Left ventricle myocardium superior (tissue), 1 donor: ENCODE measurements around the gene PACS2. TPM values are rescaled to one million over a fixed set of nuclear protein-coding genes. Genes with fewer than 3 reads are reported as not detected.
"Not testable (repeated sequence)": the region's sequence is repeated elsewhere in the genome, so short reads cannot be mapped to it uniquely, and the experiment has no call there.

Source experiments
- ATAC-seq: fragments of 200-7000 bp; cut with Tn5 transposase; one replicate; pipeline ENCODE4 v1.9.1; 2020; ENCODE audit warnings: mild to moderate bottlenecking, moderate library complexity
- DNase-seq: peaks from one replicate; pipeline ENCODE4 v3.0.0-alpha.2; 2020
- intact Hi-C: fragments of 100-400 bp; cut with micrococcal nuclease; formaldehyde crosslinking; loops from one replicate; pipeline ENCODE4 v1.11.0; 2022
- total RNA-seq: library from RNA; stranded (reverse); fragmentation: NEBNext Ultra II Directional; extraction: Animal tissue kit (Norgen Biotek cat#: 25700); gene quantifications from one replicate; pipeline ENCODE4 v1.2.1, GENCODE V29; 2021
- donor health status: DM: no; HTN: yes; CAD: no; lungs with severe emphysema.

PACS2 gene
- total RNA-seq, 1 donor from 2014 or later = 76.2 TPM

DNA sequence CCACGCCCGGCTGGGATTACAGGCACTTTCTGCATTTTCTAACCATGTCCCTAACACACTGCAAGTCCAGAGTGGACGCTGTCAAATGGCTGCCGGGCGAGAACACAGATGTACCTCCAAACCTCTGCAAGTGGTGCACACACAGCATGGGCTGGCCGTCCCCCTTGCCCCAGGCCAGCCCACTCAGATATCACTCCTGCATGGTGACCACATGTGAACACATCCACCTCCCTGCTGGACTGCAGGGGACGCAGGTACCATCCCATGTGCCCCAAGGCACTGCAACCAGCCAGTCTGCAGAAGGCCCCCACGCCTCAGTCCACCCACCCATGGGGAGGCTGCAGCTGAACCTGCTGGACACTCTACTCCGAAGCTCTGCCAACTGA, 27.8 kb upstream of the PACS2 start:
- intact Hi-C loops = no loop called here
- ATAC-seq = no peak

DNA sequence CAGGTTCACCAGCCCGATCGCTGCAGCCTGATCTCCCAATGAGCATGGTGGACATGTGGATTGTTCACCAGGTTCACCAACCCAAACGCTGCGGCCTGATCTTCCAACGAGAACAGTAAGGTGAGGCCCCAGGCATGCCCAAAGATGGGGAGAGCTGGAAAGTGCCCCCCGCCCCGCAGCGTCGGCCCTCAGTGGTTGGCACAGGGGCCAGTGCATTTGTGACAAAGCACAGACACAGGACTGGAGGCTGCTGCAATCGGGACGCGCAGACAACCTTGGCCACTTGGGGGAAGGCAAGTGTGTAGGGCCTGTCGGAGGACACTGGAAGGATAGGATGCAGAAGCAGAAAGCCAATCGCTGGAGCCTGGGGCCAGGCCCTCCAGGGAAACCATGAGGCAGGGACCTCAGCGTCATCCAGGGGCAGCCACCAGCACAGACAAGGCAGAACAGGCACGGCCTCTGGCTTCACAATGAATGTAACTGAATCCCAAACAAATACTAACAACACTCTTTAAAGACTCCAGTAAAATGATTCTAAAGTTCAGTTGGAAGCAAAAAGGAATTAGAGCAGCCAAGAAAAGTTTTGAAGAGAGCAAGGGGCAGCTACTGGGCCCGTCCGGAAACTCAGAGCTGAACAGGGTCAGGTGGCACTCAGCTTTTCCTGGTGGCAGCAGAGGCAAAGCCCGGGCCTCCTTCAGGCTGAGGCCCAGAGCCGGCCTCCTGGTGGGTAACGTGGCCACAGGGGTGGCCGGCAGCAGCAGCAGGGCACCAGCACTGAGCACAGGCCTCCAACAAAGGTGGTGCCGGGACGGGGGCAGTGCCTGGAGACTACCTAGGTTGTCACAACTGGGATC, 27.1 kb upstream of the PACS2 start:
- DNase-seq (no peak), ATAC-seq (no peak)
- intact Hi-C loops = no loop called here

More for the DNA sequence above, 27.8 kb upstream of the PACS2 start:
- no peak for DNase-seq

DNA sequence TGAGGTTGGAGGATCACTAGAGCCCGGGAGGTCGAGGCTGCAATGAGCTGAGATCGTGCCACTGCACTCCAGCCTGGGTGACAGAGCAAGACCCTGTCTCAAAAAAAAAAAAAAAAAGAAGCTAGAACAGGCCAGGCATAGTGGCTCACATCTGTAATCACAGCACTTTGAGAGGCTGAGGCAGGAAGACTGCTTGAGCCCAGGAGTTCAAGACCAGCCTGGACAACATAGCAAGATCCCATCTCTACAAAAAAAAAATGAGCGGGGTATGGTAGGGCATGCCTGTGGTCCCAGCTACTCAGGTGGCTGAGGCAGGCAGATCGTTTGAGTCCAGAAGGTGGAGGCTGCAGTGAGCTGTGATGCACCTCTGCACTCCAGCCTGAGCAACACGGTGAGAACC, 25.6 kb upstream of the PACS2 start:
- DNase-seq, intact Hi-C loops, ATAC-seq: not testable (repeated sequence)

DNA sequence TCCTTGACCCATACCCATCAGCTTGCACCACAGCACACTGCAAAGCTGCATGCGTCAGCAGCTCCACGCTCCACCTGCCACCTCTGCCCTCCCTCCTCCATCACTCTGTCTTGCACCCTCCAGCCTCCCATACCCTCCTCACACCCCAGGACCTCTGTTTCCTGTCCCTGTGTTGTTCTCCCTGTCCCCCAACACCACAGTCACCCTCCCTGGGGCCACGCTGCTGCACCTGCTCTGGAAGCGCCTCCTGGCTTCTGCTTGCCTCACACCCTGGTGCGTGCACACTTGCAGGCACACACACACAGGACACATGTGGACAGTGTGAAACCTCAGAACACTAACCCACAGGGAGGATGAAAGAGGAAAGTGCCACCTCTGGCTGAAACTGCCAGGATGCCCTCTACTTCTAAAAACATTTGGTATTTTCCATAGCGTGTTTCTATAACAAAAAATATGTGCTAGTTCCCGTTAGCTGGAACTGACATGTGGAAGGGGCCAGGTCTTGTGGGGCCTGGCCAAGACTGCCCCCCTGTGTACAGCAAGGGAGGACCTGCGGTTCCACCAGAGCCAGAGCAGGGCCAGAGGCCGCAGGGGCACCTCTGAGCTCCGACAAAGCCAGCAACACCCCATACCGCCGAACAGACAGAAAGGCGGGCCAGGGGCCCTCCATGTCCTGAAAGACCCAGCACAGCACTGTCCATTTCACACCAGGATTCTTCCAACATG, 23.8 kb upstream of the PACS2 start:
- intact Hi-C loops = no loop called here
- ATAC-seq (no peak), DNase-seq (no peak)

DNA sequence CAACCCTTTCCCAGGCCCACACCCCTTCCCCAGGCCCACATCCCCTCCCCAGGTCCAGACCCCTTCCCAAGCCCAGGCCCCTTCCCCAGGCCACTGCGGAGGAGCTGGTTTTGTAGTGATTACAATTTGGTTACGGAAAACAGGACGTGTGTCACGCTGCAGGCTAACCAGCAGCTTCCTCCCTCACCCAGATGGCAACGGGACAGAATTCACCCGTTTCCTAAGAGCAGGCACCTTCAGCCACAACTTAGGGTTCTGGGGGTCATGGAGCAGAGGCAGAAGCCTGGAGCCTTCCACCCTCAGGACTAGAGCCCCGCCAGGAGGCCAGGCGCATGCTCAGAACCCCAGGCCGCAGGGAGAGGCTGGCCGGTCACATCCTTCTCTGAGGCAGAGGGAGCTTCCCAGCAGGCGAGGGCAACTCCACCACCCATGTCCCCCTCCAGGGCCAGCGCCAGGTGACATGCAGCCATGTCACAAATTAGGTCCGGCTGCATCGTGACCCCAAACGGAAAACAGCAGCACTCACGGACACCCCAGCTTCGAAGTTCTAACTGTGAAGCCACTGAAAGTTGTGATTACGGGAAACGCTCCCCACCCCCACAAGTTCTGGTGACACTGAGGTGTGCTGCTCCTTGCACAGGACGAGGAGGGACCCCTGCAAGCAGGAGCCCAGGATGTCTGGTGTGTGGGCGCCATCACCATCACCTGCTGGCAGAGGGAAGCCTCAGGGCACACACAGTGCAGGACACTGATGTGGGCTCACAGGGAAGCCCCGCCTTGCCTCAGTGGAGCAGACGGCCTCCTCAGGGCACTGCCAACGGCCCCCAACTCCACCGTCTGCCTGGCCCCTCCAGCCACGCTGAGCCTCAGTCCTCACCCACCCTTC, 21.5 kb upstream of the PACS2 start:
- DNase-seq (no peak), ATAC-seq (no peak)
- intact Hi-C loops = no loop called here

DNA sequence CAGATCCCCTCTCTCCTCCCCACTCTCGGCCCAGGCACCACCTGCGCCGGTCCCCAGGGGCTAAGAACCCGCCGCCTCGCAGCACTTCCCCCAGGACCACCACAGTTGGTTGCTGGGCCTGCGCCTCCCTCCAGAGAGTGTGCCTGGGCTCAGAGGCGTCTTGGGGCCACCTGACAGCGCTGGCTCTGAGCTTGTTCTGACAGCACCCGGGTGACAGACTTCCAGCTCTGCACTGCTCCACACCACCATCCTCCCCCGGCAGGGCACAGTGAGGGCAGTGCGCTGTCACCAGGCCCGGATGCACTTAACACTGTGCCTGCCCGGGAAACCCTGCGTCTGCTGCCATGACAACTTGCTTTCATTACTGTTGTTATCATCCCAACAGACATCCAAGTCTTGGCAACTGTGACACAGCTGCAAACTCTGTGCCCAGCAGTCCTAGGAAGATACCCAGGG, 20.4 kb upstream of the PACS2 start:
- peak; percentile 98 for ATAC-seq
- intact Hi-C loops = no loop called here
- peak; percentile 88 for DNase-seq

DNA sequence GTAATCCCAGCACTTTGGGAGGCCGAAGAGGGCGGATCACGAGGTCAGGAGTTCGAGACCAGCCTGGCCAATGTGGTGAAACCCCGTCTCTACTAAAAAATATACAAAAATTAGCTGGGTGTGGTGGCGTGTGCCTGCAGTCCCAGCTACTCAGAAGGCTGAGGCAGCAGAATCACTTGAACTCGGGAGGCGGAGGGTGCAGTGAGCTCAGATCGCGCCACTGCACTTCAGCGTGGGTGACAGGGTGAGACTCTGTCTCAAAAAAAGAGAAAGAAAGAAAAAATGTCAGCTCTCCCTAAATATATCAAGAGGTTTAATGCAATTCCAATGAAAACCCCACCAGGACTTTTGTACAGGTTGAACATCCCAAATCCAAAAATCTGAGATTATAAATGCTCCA, 17.2 kb upstream of the PACS2 start:
- DNase-seq, intact Hi-C loops, ATAC-seq: not testable (repeated sequence)

DNA sequence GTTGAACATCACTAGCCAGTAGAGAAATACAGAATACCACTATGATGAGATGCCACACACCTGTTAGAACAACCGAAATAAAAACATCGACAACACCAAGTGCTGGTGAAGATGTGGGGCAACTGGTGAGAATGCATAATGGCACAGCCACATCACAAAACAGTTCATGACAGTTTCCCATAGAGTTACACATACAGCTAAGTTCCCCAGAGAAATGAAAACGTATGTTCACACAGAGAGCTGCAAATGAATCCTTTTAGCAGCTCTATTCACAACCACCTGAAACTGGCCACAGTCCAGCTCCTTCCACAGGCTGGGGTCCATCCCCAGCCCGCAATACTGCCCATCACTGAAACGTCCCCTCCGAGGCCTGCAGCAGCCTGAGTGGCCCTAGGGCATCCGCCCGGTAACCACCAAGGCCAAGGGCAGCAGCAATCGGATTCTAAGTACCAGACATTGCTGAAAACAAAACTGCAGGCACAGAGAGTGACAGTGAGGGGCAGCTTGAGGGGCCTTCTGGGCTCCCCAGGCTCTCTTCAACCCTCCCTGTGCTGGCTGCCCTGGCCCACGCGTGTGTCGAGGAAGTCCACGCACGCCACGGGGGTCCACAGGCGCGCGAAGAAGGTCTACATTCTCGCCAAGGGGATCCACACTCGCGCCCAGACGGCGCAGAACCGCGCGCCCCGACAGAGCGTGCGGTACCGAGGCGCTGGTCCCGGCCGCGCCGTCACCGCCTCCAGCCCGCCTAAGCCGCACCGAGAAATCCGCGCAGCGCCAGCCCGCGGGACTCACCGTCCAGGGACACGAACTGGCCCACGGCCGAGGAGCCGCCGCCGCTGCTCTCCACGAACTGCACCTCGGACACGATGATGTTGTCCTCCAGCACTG, 14.7 kb upstream of the PACS2 start:
- intact Hi-C loops = no loop called here
- ATAC-seq = no peak
- no peak for DNase-seq

DNA sequence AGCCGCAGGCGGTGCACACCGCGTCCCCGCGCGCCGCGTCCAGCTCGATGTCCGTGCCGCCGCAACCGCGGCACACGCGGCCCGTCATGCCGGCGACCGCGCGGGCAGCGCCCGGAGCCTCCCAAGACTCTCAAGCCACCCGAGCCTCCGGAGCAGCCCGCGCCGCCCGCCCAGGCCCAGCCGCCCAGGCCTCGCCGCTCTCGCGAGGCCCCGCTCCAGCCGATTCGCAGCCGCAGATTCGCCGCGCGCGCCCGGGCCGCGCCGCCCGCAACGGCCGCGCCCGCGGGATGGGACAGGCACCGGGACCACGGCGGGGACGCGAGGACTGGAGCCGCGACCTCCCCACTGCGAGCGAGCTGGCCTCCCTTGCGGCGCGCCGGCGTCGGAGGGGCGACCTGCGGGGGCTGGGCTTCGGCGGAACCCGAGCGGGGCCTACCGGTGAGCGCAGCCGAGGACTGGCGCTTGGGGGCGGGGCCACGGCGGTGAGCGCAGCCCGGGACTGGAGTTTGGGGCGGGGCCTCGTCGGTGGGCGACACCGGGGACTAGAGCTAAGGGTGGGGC, 13.9 kb upstream of the PACS2 start, which contains the start of gene BRF1:
BRF1 (minus strand) TSS at position 460 of the 561 bp plus-strand sequence; CDS start at position 88, 372 bp downstream.
- ATAC-seq = peak; percentile 94
- intact Hi-C loops = no loop called here
- peak; percentile 97 for DNase-seq

DNA sequence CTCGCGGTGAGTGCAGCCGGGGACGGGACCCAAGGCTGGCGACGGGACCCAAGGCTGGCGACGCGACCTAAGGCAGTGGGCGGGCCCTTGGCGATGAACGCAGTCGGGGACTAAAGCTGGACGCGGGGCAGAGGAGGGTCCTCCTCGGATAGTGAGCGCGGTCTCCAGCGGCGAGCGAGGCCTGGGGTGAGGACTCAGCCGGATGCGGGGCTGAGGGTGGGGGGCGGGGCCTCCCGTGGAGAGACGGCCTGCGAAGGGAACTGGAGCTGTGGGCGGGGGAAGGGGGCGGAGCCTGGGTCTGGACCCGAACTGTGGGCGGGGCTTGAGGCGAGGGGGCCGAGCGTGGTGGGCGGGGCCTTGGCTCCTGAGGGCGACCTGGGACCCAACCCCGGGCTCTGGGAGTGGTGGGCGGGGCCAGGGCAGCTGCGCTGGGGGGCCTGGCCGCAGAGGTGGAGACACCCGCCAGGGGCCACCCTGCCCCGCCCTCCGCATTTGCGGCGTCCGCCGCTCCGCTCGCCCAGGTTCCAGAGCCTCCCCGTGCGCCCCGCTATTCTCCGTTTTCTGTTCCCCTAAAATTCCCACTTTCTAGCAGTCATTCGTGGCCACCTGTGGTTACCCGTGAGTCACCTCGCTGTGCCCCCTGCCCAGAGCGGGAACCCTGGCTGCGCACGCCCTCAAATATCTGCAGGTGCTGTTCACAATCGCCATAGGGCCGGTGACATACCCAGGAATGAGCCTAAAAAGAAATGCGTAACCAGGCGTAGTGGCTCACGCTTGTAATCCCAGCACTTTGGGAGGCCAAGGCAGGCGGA, 13.2 kb upstream of the PACS2 start:
- intact Hi-C loops = no loop called here
- DNase-seq (peak; percentile 100), ATAC-seq (peak; percentile 95)

DNA sequence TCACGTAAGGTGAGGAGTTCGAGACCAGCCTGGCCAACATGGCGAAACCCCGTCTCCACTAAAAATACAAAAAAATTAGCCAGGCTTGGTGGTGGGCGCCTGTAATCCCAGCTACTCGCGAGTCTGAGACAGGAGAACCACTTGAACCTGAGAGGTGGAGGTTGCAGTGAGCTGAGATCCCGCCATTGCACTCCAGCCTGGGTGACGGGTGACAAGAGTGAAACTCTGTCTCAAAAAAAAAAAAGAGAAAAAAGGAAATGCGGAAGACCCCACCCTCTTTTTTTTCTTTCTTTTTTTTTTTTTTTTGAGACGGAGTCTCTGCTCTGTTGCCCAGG, 12.7 kb upstream of the PACS2 start:
- DNase-seq, intact Hi-C loops, ATAC-seq: not testable (repeated sequence)

DNA sequence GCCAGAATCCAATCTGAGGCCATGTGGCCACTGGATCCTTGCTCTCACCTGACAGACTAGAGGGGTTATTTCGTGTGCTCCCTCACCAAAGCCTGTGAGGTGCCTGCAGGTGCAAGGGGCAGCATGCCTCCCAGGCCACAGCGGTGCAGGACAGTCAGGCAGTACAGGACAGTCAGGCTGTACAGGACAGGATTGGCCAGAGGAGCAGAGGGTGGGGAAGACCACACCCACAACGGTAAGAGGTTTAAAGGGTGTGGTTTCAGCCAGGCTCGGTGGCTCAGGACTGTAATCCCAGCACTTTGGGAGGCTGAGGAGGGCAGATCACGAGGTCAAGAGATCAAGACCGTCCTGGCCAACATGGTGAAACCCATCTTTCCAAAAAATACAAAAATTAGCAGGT, 10.6 kb upstream of the PACS2 start:
- intact Hi-C loops = no loop called here
- DNase-seq (no peak), ATAC-seq (no peak)

DNA sequence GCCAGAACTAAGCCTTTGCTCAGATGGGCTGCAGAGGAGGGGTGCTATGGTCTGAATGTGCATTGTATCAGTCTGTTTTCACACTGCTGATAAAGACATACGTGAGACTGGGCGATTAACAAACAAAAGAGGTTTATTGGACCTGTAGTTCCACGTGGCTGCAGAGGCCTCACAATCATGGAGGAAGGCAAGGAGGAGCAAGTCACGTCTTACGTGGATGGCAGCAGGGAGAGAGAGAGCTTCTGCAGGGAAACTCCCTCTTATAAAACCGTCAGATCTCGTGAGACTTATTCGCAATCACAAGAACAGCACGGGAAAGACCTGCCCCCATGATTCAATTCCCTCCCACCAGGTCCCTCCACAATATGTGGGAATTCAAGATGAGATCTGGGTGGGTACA, 10.0 kb upstream of the PACS2 start:
- ATAC-seq = no peak
- no peak for DNase-seq
- intact Hi-C loops = no loop called here

DNA sequence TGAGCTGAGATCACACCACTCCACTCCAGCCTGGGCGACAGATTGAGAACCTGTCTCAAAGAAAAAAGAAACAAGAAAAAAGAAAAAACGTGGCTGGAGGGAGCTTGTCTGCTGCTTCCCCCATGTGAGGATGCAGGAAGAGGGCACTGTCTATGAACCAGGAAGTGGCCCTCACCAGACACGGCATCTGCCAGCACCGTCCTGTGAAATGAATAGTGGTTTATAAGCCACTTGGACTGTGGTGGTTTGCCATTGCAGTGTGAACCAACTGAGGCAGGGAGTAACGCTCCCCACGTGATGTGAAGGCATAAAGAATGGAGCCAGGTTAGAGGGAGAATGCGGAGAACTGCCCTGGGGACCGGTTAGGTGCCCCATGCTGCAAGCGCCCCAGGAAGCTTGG, 9.2 kb upstream of the PACS2 start:
- ATAC-seq (no peak), DNase-seq (no peak)
- intact Hi-C loops = no loop called here

DNA sequence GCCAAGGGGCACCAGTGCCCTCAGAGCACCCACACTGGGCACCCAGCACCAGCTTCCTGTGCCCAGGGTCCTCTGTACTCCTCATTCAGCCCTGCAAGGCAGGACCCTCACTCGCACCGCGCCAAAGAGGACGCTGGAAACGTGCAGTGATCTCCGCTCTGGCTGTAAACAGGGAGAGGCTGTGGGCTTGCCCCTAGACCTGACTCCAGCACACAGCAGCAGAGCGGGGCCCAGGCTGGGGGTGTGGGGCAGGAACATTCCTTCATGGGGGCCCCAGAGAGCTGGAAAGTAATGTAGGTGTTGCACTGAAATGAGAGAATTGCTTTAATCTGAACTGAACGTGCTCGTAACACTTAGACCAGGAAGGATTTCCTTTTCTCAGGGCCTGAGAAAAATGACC, 8.8 kb upstream of the PACS2 start:
- DNase-seq (no peak), ATAC-seq (no peak)
- intact Hi-C loops = no loop called here

DNA sequence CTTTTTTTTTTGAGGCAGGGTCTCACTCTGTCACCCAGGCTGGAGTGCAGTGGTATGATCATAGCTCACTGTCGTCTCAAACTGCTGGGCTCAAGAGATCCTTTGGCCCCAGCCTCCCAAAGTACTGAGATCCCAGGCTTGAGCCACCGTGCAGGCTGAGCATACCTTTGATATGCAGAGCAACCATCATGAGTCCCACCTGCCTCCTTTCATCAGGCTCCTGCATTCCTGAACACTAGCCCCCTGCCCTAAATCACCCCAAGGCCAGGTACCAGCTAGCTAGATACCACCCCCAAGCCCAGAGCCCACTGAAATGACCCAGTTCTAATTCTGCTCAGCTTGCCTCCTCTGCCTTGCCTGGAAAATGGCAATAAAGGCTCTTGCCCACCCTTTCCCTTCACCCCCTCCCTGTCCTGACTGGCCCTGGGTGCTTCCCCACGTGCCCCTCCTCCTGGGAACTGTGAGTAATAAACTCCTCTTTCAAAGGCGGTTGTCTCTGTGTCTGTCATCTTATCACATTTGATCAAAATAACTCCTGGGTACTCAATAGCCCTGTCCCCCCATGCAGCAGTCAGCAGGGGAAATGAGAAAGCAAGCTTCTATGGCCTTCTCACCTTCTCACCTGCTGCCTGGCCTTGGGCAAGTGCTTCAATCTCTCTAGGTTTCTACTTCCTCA, 7.4 kb upstream of the PACS2 start:
- no peak for ATAC-seq
- no peak for DNase-seq
- intact Hi-C loops = no loop called here

DNA sequence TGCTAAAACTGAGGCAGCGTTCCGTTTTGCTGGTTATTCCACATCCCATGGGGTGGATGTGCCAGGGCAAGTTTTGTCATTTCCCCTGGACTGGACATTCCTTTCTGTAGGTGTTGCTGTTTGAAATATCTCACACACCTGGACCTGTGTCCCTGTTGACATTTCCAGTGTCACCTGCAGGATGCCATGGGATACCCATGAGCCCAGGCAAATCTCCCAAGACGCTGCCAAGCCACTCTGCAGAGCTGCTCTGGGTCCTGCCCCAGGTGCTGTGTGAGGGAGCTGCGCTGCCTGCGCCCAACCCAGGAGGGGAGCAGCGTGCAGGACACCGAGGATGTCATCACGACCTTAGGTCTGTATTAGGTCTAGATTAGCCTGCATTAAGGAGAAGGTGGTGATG, 5.2 kb upstream of the PACS2 start:
- DNase-seq (no peak), ATAC-seq (no peak)
- intact Hi-C loops = no loop called here
